ENCODE data around the gene ARHGAP27. TPM values are rescaled to one million over a fixed set of nuclear protein-coding genes. Genes with fewer than 3 reads are reported as not detected.

The ARHGAP27 gene
- total RNA-seq, 6 donors from 2014 or later = 46.1 to 243 (median 81.4) TPM

- 42 to 53% methylated on average over 3 of the region's 3 CpGs for WGBS, 2 donors
- H3K4me1 ChIP-seq = peaks cover 3 to 11% (median 7%) of the 10 kb centered on the region in 4 donors
- TF ChIP-seq POLR2A (IDR thresholded peaks at IDR 0.05) = no peak
- no peak for TF ChIP-seq POLR2AphosphoS5 (IDR thresholded peaks at IDR 0.05)
- no peaks in the 10 kb centered on the region for H3K9me3 ChIP-seq
- no peaks in the 10 kb centered on the region for H3K27me3 ChIP-seq
- ATAC-seq (ENCODE audit: low FRiP score in 2 of 2) = no peak
- no peak for DNase-seq
- no peak overlapping the region for H3K27ac ChIP-seq
- no peaks in the 10 kb centered on the region for H3K36me3 ChIP-seq
- no peak overlapping the region for H3K4me3 ChIP-seq
Measured at GRCh38 chr17:45382226-45382625, 50.4 kb downstream of the ARHGAP27 start.

- Histone ChIP-seq H3K36me3 (no peaks in the 10 kb centered on the region), H3K4me3 (peak overlapping the region in 3 of 4 donors; percentile 5 to 20 (median 14)), H3K27ac (peak overlapping the region in 2 of 4 donors; percentile 45 to 55), H3K27me3 (no peaks in the 10 kb centered on the region), H3K4me1 (peaks cover 3 to 11% (median 7%) of the 10 kb centered on the region in 4 donors), H3K9me3 (no peaks in the 10 kb centered on the region)
- TF ChIP-seq CTCF (IDR thresholded peaks at IDR 0.05) (no peak), POLR2A (IDR thresholded peaks at IDR 0.05) (no peak), POLR2AphosphoS5 (IDR thresholded peaks at IDR 0.05) (no peak), EP300 (IDR thresholded peaks at IDR 0.05) (no peak)
- 29 to 61% methylated on average over 8 of the region's 8 CpGs for WGBS, 2 donors
- ATAC-seq (ENCODE audit: low FRiP score in 2 of 2) (no peak), DNase-seq (peak in 1 of 2 donors; percentile 78)
Measured at GRCh38 chr17:45380991-45381390, 51.7 kb downstream of the ARHGAP27 start.

GRCh38 chr17:45380046-45380765, 52.5 kb downstream of the ARHGAP27 start:
- no peak for ATAC-seq (ENCODE audit: low FRiP score in 2 of 2)
- no peaks in the 10 kb centered on the region for H3K27me3 ChIP-seq
- H3K4me1 ChIP-seq = peaks cover 0 to 8% (median 3%) of the 10 kb centered on the region in 4 donors
- TF ChIP-seq CTCF (IDR thresholded peaks at IDR 0.05) (no peak), POLR2AphosphoS5 (IDR thresholded peaks at IDR 0.05) (no peak), EP300 (IDR thresholded peaks at IDR 0.05) (no peak)
- H3K4me3 ChIP-seq = no peak overlapping the region
- H3K9me3 ChIP-seq = no peaks in the 10 kb centered on the region
- H3K27ac ChIP-seq = peak overlapping the region in 2 of 4 donors; percentile 45 to 55
- 75 to 86% methylated on average over 11 to 13 of the region's 13 CpGs for WGBS, 2 donors
- DNase-seq = no peak
- H3K36me3 ChIP-seq = no peaks in the 10 kb centered on the region

GRCh38 chr17:45377401-45377800, 55.3 kb downstream of the ARHGAP27 start:
- WGBS, 2 donors = 87 to 92% methylated on average over 8 of the region's 8 CpGs
- no peak overlapping the region for H3K4me3 ChIP-seq
- H3K36me3 ChIP-seq = no peaks in the 10 kb centered on the region
- TF ChIP-seq EP300 (IDR thresholded peaks at IDR 0.05) (no peak), POLR2A (IDR thresholded peaks at IDR 0.05) (no peak), CTCF (IDR thresholded peaks at IDR 0.05) (no peak), POLR2AphosphoS5 (IDR thresholded peaks at IDR 0.05) (no peak)
- H3K27me3 ChIP-seq = no peaks in the 10 kb centered on the region
- H3K9me3 ChIP-seq = no peaks in the 10 kb centered on the region
- no peak overlapping the region for H3K27ac ChIP-seq
- no peak for DNase-seq
- peaks cover 9 to 11% (median 10%) of the 10 kb centered on the region in 4 donors for H3K4me1 ChIP-seq
- no peak for ATAC-seq (ENCODE audit: low FRiP score in 2 of 2)

GRCh38 chr17:45376171-45377005, 56.3 kb downstream of the ARHGAP27 start:
- Histone ChIP-seq H3K9me3 (no peaks in the 10 kb centered on the region), H3K27ac (no peak overlapping the region), H3K36me3 (no peaks in the 10 kb centered on the region), H3K27me3 (no peaks in the 10 kb centered on the region), H3K4me3 (no peak overlapping the region), H3K4me1 (peaks cover 16 to 21% (median 18%) of the 10 kb centered on the region in 4 donors)
- no peak for ATAC-seq (ENCODE audit: low FRiP score in 2 of 2)
- 64 to 66% methylated on average over 8 to 9 of the region's 9 CpGs for WGBS, 2 donors
- no peak for DNase-seq
- TF ChIP-seq CTCF (IDR thresholded peaks at IDR 0.05) = no peak
- no peak for TF ChIP-seq EP300 (IDR thresholded peaks at IDR 0.05)
- TF ChIP-seq POLR2AphosphoS5 (IDR thresholded peaks at IDR 0.05) = no peak
- no peak for TF ChIP-seq POLR2A (IDR thresholded peaks at IDR 0.05)

Data from upper lobe of left lung (tissue), 6 donors.